Keratinocyte (primary cell): ENCODE results near the gene GSG1.
A peak's percentile ranks its signal among the peaks of the same experiment; 100 is the strongest.

Experiments
- EZH2 ChIP-seq: IDR thresholded peaks from one replicate; pipeline ENCODE4 v1.6.1; 2012; ENCODE audit warnings: inconsistent platforms, mild to moderate bottlenecking, low read length, moderate library complexity
- TF ChIP-seq, protein P1 (sequence below), 3 experiments: IDR thresholded peaks in 1 of 3; conservative IDR thresholded peaks in 1 of 3; optimal IDR thresholded peaks in 1 of 3; 2 replicates in 2 of 3; 3 replicates in 1 of 3; pipeline versions ENCODE3 to v1.5.1; 2011; ENCODE audit warnings: low read length in 3 of 3, mild to moderate bottlenecking in 3 of 3, moderate library complexity in 2 of 3, control low read depth in 1 of 3, inconsistent platforms in 1 of 3; ENCODE audit not compliant: insufficient read depth in 2 of 3; ENCODE audit errors: extremely low read depth in 1 of 3

- TF ChIP-seq, protein P1, sequence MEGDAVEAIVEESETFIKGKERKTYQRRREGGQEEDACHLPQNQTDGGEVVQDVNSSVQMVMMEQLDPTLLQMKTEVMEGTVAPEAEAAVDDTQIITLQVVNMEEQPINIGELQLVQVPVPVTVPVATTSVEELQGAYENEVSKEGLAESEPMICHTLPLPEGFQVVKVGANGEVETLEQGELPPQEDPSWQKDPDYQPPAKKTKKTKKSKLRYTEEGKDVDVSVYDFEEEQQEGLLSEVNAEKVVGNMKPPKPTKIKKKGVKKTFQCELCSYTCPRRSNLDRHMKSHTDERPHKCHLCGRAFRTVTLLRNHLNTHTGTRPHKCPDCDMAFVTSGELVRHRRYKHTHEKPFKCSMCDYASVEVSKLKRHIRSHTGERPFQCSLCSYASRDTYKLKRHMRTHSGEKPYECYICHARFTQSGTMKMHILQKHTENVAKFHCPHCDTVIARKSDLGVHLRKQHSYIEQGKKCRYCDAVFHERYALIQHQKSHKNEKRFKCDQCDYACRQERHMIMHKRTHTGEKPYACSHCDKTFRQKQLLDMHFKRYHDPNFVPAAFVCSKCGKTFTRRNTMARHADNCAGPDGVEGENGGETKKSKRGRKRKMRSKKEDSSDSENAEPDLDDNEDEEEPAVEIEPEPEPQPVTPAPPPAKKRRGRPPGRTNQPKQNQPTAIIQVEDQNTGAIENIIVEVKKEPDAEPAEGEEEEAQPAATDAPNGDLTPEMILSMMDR (optimal IDR thresholded peaks at IDR 0.05 in 1 of 3, IDR thresholded peaks at IDR 0.05 in 1 of 3, conservative IDR thresholded peaks at IDR 0.05 in 1 of 3; ENCODE audit: extremely low read depth in 1 of 3, insufficient read depth in 2 of 3, low read length in 3 of 3), result peak; percentile 10 to 54 (median 43)
- TF ChIP-seq EZH2, result no peak
These were observed 32.1 kb upstream of the GSG1 start for GRCh38 chr12:13135371-13136178.
